HCT116 (cell line): ENCODE data around the gene ACTA2. TPM values are rescaled to one million over a fixed set of nuclear protein-coding genes. Genes with fewer than 3 reads are reported as not detected.

Experiments
- ATAC-seq: fragments of 200-7000 bp; cut with Tn5 transposase; 2 replicates; pipeline ENCODE4 v1.9.1; 2020; ENCODE audit warnings: mild to moderate bottlenecking, moderate library complexity
- BruUV-seq: library from RNA; stranded (reverse); fragments of 400-500 nt; replicated peaks from 2 replicates; lab custom pipeline; 2021; lab: Mats Ljungman, UMichigan
- CTCF ChIA-PET: fragments of 300-600 bp; sonication (Branson Sonifier 250); formaldehyde crosslinking; loops from one replicate; lab custom pipeline; 2021; ENCODE audit warnings: antibody characterized with exemption; lab: Charles Lee
- POLR2A ChIA-PET: fragments of 300-600, 350-600 bp; sonication (Branson Sonifier 250); formaldehyde crosslinking; loops from one replicate; lab custom pipeline; 2021; ENCODE audit warnings: antibody characterized with exemption; lab: Charles Lee
- RAD21 ChIA-PET, 2 experiments: fragments of 300-600 bp; sonication (Branson Sonifier 250); formaldehyde crosslinking; loops; one replicate each; lab custom pipeline; 2023; ENCODE audit warnings: low total read pairs in 2 of 2; ENCODE audit not compliant: uncharacterized antibody in 2 of 2, unreplicated experiment in 2 of 2, low non-redundant PET in 1 of 2; lab: Charles Lee
- DNase-seq: peaks from one replicate; pipeline ENCODE4 v3.0.0-alpha.2; 2010; ENCODE audit warnings: low read depth, low spot score
- H2AFZ ChIP-seq: fragments of 200-600 bp; shearing (Covaris generic), sonication (generic); 2 replicates; pipeline ENCODE4 v1.6.1; 2017; ENCODE audit warnings: low read depth, mixed run types, mixed read lengths, antibody characterized with exemption, low read length; ENCODE audit not compliant: poor library complexity, severe bottlenecking
- H3K27ac ChIP-seq: 2 replicates; pipeline ENCODE4 v1.5.1; 2012; ENCODE audit warnings: low read depth, low read length
- H3K27me3 ChIP-seq: fragments of 200-600 bp; sonication (generic); 2 replicates; pipeline ENCODE4 v1.6.1; 2016; ENCODE audit warnings: mixed run types, low read length, mixed read lengths; ENCODE audit not compliant: insufficient read depth
- H3K36me3 ChIP-seq, 2 experiments: fragments of 200-500 bp in 1 of 2; fragments of 200-600 bp in 1 of 2; sonication (Bioruptor generic) in 1 of 2; sonication (generic) in 1 of 2; 2 replicates each; pipeline versions ENCODE4 v1.5.1 to v1.6.1; 2014 to 2016; ENCODE audit warnings: low read length in 2 of 2, inconsistent platforms in 1 of 2, mixed read lengths in 1 of 2, mixed run types in 1 of 2; ENCODE audit not compliant: insufficient read depth in 2 of 2, control insufficient read depth in 1 of 2
- H3K4me1 ChIP-seq, 2 experiments: fragments of 200-600 bp in 1 of 2; sonication (generic) in 1 of 2; 2 replicates each; pipeline versions ENCODE4 v1.5.1 to v1.6.1; 2012 to 2017; ENCODE audit warnings: low read length in 2 of 2, inconsistent platforms in 1 of 2, mild to moderate bottlenecking in 1 of 2, mixed read lengths in 1 of 2, mixed run types in 1 of 2, moderate library complexity in 1 of 2; ENCODE audit not compliant: insufficient read depth in 2 of 2, control insufficient read depth in 1 of 2
- H3K4me2 ChIP-seq: fragments of 200-600 bp; sonication (generic); 2 replicates; pipeline ENCODE4 v1.6.1; 2017; ENCODE audit warnings: mixed run types, low read length, mixed read lengths
- H3K4me3 ChIP-seq, 2 experiments: fragments of 200-600 bp in 1 of 2; sonication (generic) in 1 of 2; replicated peaks in 1 of 2; 2 replicates each; pipeline ENCODE4 v1.5.1; 2011 to 2016; ENCODE audit warnings: low read length in 2 of 2, control low read depth in 1 of 2, low read depth in 1 of 2, mild to moderate bottlenecking in 1 of 2, mixed read lengths in 1 of 2, mixed run types in 1 of 2
- H3K79me2 ChIP-seq: fragments of 200-600 bp; sonication (generic); 2 replicates; pipeline ENCODE4 v1.6.1; 2017; ENCODE audit warnings: mild to moderate bottlenecking, mixed run types, low read length, moderate library complexity, mixed read lengths; ENCODE audit not compliant: insufficient read depth
- H3K9ac ChIP-seq: fragments of 200-600 bp; sonication (generic); 2 replicates; pipeline ENCODE4 v1.6.1; 2016; ENCODE audit warnings: low read length, mixed read lengths
- H3K9me2 ChIP-seq: fragments of 200-600 bp; sonication (generic), shearing (Covaris generic); 2 replicates; pipeline ENCODE4 v1.6.1; 2017; ENCODE audit warnings: mixed run types, mild to moderate bottlenecking, moderate library complexity; ENCODE audit not compliant: insufficient read depth
- H3K9me3 ChIP-seq, 2 experiments: fragments of 200-500 bp in 1 of 2; fragments of 200-600 bp in 1 of 2; sonication (Bioruptor generic) in 1 of 2; sonication (generic) in 1 of 2; 2 replicates each; pipeline ENCODE4 v1.6.1; 2014 to 2017; ENCODE audit warnings: low read length in 2 of 2, mixed read lengths in 2 of 2, inconsistent platforms in 1 of 2, low read depth in 1 of 2, mild to moderate bottlenecking in 1 of 2, mixed run types in 1 of 2, moderate library complexity in 1 of 2; ENCODE audit not compliant: control insufficient read depth in 1 of 2, insufficient read depth in 1 of 2
- H4K20me1 ChIP-seq: fragments of 200-600 bp; sonication (generic), shearing (Covaris generic); 2 replicates; pipeline ENCODE4 v1.6.1; 2017; ENCODE audit warnings: mixed run types, mild to moderate bottlenecking, moderate library complexity; ENCODE audit not compliant: insufficient read depth
- EGR1 ChIP-seq: IDR thresholded peaks from 2 replicates; pipeline ENCODE4 v1.6.1; 2012; ENCODE audit warnings: low read depth
- EZH2phosphoT487 ChIP-seq: fragments of 200-600 bp; IDR thresholded peaks from 2 replicates; pipeline ENCODE4 v1.6.1; 2018; ENCODE audit warnings: antibody characterized with exemption, borderline replicate concordance
- JUND ChIP-seq: IDR thresholded peaks from 2 replicates; pipeline ENCODE4 v1.6.1; 2012
- POLR2A ChIP-seq: IDR thresholded peaks from 2 replicates; pipeline ENCODE4 v1.7.0; 2011; ENCODE audit warnings: borderline replicate concordance; ENCODE audit not compliant: insufficient read depth, insufficient read length; ENCODE audit errors: extremely low read depth
- RAD21 ChIP-seq: IDR thresholded peaks from 2 replicates; pipeline ENCODE4 v1.6.1; 2012; ENCODE audit warnings: low read depth, mild to moderate bottlenecking
- SIN3A ChIP-seq: IDR thresholded peaks from 2 replicates; pipeline ENCODE4 v1.6.1; 2012; ENCODE audit warnings: low read depth
- intact Hi-C: fragments of 100-400 bp; cut with micrococcal nuclease; formaldehyde crosslinking; loops from 2 replicates; pipeline ENCODE4 v1.10.0; 2022
- total RNA-seq: library from RNA; stranded (reverse); gene quantifications from one replicate; pipeline ENCODE4 v1.2.1, GENCODE V29; 2021; ENCODE audit not compliant: unreplicated experiment
- TF ChIP-seq, protein P1 (sequence below): IDR thresholded peaks from 2 replicates; pipeline ENCODE4 v1.6.1; 2012
- TF ChIP-seq, protein P2 (sequence below): IDR thresholded peaks from 2 replicates; pipeline ENCODE4 v1.6.1; 2012; ENCODE audit warnings: low read depth
- TF ChIP-seq, protein P3 (sequence below), 3 experiments: fragments of 200-600 bp in 1 of 3; sonication (generic) in 1 of 3; IDR thresholded peaks in 2 of 3; conservative IDR thresholded peaks in 1 of 3; 2 replicates each; pipeline ENCODE4 v1.5.1; 2012 to 2017; ENCODE audit warnings: low read depth in 2 of 3, low read length in 2 of 3, antibody characterized with exemption in 1 of 3, borderline replicate concordance in 1 of 3, control low read depth in 1 of 3, mild to moderate bottlenecking in 1 of 3, mixed read lengths in 1 of 3, mixed run types in 1 of 3, moderate library complexity in 1 of 3; ENCODE audit not compliant: insufficient read depth in 1 of 3

The ACTA2 gene
- total RNA-seq, 1 experiment from 2014 or later = 9.4 TPM

DNA sequence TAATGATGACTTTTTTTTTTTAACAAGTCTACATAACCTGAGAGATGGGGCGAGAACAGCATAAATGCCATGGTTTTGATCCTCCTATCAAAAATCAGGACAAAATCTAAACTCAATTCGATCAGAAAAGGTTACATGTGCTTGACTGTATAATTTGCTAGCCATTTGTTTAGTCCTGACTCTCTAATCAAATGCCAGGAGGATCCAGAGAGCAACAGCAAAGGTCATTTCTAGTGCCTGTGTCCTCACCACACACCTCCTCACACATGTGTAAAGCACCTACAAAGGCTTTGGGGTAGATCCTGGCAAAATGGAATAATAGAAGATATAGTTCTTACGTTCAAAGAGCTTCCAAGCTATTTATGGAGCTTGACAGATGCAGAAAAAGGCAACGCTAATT lies 27.0 kb upstream of the ACTA2 start:
- ATAC-seq = 0 out of 2 replicates have a peak, but pooled peaks have one; percentile 9
- TF ChIP-seq SIN3A (no peak), JUND (no peak), RAD21 (no peak), EZH2phosphoT487 (no peak), POLR2A (no peak), EGR1 (no peak)
- TF ChIP-seq, protein P1, sequence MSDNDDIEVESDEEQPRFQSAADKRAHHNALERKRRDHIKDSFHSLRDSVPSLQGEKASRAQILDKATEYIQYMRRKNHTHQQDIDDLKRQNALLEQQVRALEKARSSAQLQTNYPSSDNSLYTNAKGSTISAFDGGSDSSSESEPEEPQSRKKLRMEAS = no peak
- TF ChIP-seq, protein P2, sequence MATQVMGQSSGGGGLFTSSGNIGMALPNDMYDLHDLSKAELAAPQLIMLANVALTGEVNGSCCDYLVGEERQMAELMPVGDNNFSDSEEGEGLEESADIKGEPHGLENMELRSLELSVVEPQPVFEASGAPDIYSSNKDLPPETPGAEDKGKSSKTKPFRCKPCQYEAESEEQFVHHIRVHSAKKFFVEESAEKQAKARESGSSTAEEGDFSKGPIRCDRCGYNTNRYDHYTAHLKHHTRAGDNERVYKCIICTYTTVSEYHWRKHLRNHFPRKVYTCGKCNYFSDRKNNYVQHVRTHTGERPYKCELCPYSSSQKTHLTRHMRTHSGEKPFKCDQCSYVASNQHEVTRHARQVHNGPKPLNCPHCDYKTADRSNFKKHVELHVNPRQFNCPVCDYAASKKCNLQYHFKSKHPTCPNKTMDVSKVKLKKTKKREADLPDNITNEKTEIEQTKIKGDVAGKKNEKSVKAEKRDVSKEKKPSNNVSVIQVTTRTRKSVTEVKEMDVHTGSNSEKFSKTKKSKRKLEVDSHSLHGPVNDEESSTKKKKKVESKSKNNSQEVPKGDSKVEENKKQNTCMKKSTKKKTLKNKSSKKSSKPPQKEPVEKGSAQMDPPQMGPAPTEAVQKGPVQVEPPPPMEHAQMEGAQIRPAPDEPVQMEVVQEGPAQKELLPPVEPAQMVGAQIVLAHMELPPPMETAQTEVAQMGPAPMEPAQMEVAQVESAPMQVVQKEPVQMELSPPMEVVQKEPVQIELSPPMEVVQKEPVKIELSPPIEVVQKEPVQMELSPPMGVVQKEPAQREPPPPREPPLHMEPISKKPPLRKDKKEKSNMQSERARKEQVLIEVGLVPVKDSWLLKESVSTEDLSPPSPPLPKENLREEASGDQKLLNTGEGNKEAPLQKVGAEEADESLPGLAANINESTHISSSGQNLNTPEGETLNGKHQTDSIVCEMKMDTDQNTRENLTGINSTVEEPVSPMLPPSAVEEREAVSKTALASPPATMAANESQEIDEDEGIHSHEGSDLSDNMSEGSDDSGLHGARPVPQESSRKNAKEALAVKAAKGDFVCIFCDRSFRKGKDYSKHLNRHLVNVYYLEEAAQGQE = no peak
- TF ChIP-seq, protein P3, sequence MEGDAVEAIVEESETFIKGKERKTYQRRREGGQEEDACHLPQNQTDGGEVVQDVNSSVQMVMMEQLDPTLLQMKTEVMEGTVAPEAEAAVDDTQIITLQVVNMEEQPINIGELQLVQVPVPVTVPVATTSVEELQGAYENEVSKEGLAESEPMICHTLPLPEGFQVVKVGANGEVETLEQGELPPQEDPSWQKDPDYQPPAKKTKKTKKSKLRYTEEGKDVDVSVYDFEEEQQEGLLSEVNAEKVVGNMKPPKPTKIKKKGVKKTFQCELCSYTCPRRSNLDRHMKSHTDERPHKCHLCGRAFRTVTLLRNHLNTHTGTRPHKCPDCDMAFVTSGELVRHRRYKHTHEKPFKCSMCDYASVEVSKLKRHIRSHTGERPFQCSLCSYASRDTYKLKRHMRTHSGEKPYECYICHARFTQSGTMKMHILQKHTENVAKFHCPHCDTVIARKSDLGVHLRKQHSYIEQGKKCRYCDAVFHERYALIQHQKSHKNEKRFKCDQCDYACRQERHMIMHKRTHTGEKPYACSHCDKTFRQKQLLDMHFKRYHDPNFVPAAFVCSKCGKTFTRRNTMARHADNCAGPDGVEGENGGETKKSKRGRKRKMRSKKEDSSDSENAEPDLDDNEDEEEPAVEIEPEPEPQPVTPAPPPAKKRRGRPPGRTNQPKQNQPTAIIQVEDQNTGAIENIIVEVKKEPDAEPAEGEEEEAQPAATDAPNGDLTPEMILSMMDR (IDR thresholded peaks at IDR 0.05 in 2 of 3, conservative IDR thresholded peaks at IDR 0.05 in 1 of 3; ENCODE audit: borderline replicate concordance in 1 of 3, insufficient read depth in 1 of 3, low read depth in 2 of 3, low read length in 2 of 3) = no peak
- TF ChIP-seq, all 23 proteins: peak for 0
- H2AFZ ChIP-seq = no peak overlapping the region
- ChIA-PET RAD21 (interaction anchor here in 1 of 2 experiments (0.6 kb wide), 1 partner anchor 1138 kb away, joined by 3 read pairs; no protein-coding TSS in a partner anchor), CTCF (interaction anchor here (1.1 kb wide), 1 partner anchor 8 kb away, joined by 7 read pairs; no protein-coding TSS in a partner anchor), POLR2A (no interaction called here)
- no peak overlapping the region for H3K4me3 ChIP-seq
- no peaks in the 10 kb centered on the region for H3K9me2 ChIP-seq
- H3K9me3 ChIP-seq = no peaks in the 10 kb centered on the region
- H3K9ac ChIP-seq = no peak overlapping the region
- intact Hi-C loops = no loop called here
- H3K4me1 ChIP-seq = peaks cover 3 to 4% of the 10 kb centered on the region in 2 experiments; a peak in 2 of 4 replicates
- H3K27me3 ChIP-seq = no peaks in the 10 kb centered on the region
- H3K79me2 ChIP-seq = no peaks in the 10 kb centered on the region
- H3K27ac ChIP-seq = no peak overlapping the region
- DNase-seq = no peak
- H3K4me2 ChIP-seq = no peak overlapping the region
- BruUV-seq = no TSS peak
- H3K36me3 ChIP-seq = no peaks in the 10 kb centered on the region
- H4K20me1 ChIP-seq = no peaks in the 10 kb centered on the region
